ENCODE data around the gene PRKAB1. TPM values are rescaled to one million over a fixed set of nuclear protein-coding genes. Genes with fewer than 3 reads are reported as not detected.

PRKAB1 gene
- total RNA-seq, 1 experiment from 2014 or later, result 25.0 TPM

DNA sequence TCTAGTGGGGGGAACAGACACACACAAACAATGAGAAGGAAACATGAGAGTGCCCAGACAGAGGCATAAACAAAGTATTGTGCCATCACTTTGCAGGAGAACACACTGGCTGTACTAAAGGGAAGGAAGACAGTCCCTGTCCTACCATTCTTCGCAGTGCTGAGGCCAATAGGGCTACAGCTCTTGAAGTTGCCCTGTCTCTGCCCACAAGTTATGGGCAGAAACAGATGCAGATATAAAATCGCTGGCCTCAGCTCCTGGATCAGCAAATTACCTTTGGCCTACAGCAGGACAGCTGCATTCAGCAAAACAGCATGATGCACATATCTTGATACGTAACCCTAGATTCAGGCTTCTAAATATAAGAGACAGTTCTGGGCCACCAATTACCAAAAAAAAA is 23.0 kb upstream of the PRKAB1 start:
- ATAC-seq (no peak), DNase-seq (ENCODE audit: low read depth, low spot score) (no peak)
- ChIA-PET CTCF (no interaction called here), RAD21 (ENCODE audit: low non-redundant PET in 1 of 2, low total read pairs in 2 of 2, uncharacterized antibody in 2 of 2, unreplicated experiment in 2 of 2) (no interaction called here), POLR2A (no interaction called here)
- H3K36me3 ChIP-seq (ENCODE audit: control insufficient read depth in 1 of 2, insufficient read depth in 2 of 2, low read length in 2 of 2), result no peaks in the 10 kb centered on the region
- no peak overlapping the region for H3K27ac ChIP-seq (ENCODE audit: low read depth, low read length)
- H3K4me1 ChIP-seq (ENCODE audit: control insufficient read depth in 1 of 2, insufficient read depth in 2 of 2, low read length in 2 of 2), result peaks cover 0 to 3% of the 10 kb centered on the region in 2 experiments; a peak in 1 of 4 replicates
- H2AFZ ChIP-seq (ENCODE audit: low read depth, low read length, poor library complexity, severe bottlenecking), result no peak overlapping the region
- no peak for TF ChIP-seq TCF7L2 (IDR thresholded peaks at IDR 0.05; ENCODE audit: borderline replicate concordance, extremely low read depth, insufficient read depth, insufficient read length)
- TF ChIP-seq REST (IDR thresholded peaks at IDR 0.05; ENCODE audit: low read depth), result no peak
- H3K9me3 ChIP-seq (ENCODE audit: control insufficient read depth in 1 of 2, insufficient read depth in 1 of 2, low read depth in 1 of 2, low read length in 2 of 2), result no peaks in the 10 kb centered on the region
- no peaks in the 10 kb centered on the region for H3K9me2 ChIP-seq (ENCODE audit: insufficient read depth)
- no peak overlapping the region for H3K4me2 ChIP-seq (ENCODE audit: low read length)
- no peaks in the 10 kb centered on the region for H4K20me1 ChIP-seq (ENCODE audit: insufficient read depth)
- BruUV-seq (replicated peaks), result no TSS peak
- H3K79me2 ChIP-seq (ENCODE audit: insufficient read depth, low read length), result no peaks in the 10 kb centered on the region
- intact Hi-C loops (cut with micrococcal nuclease), result loop anchor here (5.0 to 10.0 kb wide), 2 partner anchors 140 to 203 kb away; no protein-coding TSS in a partner anchor
- H3K4me3 ChIP-seq (replicated peaks in 1 of 2; ENCODE audit: low read depth in 1 of 2, low read length in 2 of 2), result no peak overlapping the region
- H3K9ac ChIP-seq (ENCODE audit: low read length), result no peak overlapping the region
- H3K27me3 ChIP-seq (ENCODE audit: insufficient read depth, low read length), result no peaks in the 10 kb centered on the region

GRCh38 chr12:119645535-119646059 is 22.3 kb upstream of the PRKAB1 start:
- intact Hi-C loops (cut with micrococcal nuclease), result loop anchor here (5.0 to 10.0 kb wide), 2 partner anchors 141 to 203 kb away; no protein-coding TSS in a partner anchor
- TF ChIP-seq CTCF (IDR thresholded peaks at IDR 0.05 in 2 of 3, conservative IDR thresholded peaks at IDR 0.05 in 1 of 3; ENCODE audit: borderline replicate concordance in 1 of 3, insufficient read depth in 1 of 3, low read depth in 2 of 3, low read length in 2 of 3), result no peak

More at GRCh38 chr12:119645535-119646059, 22.3 kb upstream of the PRKAB1 start:
- Histone ChIP-seq H4K20me1 (ENCODE audit: insufficient read depth) (no peaks in the 10 kb centered on the region), H3K4me2 (ENCODE audit: low read length) (no peak overlapping the region), H3K79me2 (ENCODE audit: insufficient read depth, low read length) (no peaks in the 10 kb centered on the region), H3K36me3 (ENCODE audit: control insufficient read depth in 1 of 2, insufficient read depth in 2 of 2, low read length in 2 of 2) (no peaks in the 10 kb centered on the region), H3K27ac (ENCODE audit: low read depth, low read length) (no peak overlapping the region), H3K27me3 (ENCODE audit: insufficient read depth, low read length) (no peaks in the 10 kb centered on the region), H3K9me2 (ENCODE audit: insufficient read depth) (no peaks in the 10 kb centered on the region), H3K9me3 (ENCODE audit: control insufficient read depth in 1 of 2, insufficient read depth in 1 of 2, low read depth in 1 of 2, low read length in 2 of 2) (no peaks in the 10 kb centered on the region), H2AFZ (ENCODE audit: low read depth, low read length, poor library complexity, severe bottlenecking) (no peak overlapping the region), H3K9ac (ENCODE audit: low read length) (no peak overlapping the region), H3K4me3 (replicated peaks in 1 of 2; ENCODE audit: low read depth in 1 of 2, low read length in 2 of 2) (no peak overlapping the region), H3K4me1 (ENCODE audit: control insufficient read depth in 1 of 2, insufficient read depth in 2 of 2, low read length in 2 of 2) (peaks cover 0 to 3% of the 10 kb centered on the region in 2 experiments; a peak in 1 of 4 replicates)
- RAD21 ChIA-PET (ENCODE audit: low non-redundant PET in 1 of 2, low total read pairs in 2 of 2, uncharacterized antibody in 2 of 2, unreplicated experiment in 2 of 2), result no interaction called here
- DNase-seq (ENCODE audit: low read depth, low spot score), result no peak
- no TSS peak for BruUV-seq (replicated peaks)
- no peak for ATAC-seq
- CTCF ChIA-PET, result no interaction called here
- POLR2A ChIA-PET, result no interaction called here

Data from HCT116 (cell line).